Medulla oblongata (tissue), 1 donor: ENCODE data around the gene MRGPRD.

Experiments
- DNase-seq: peaks from one replicate; pipeline ENCODE4 v3.0.0-alpha.2; 2015; ENCODE audit errors: extremely low spot score

The MRGPRD gene

GRCh38 chr11:68931911-68932310, 48.9 kb downstream of the MRGPRD start:
- DNase-seq: no peak

- DNase-seq: no peak
Measured at GRCh38 chr11:68930991-68931855, 49.6 kb downstream of the MRGPRD start.
